ENCODE data around the gene KIF25. TPM values are rescaled to one million over a fixed set of nuclear protein-coding genes. Genes with fewer than 3 reads are reported as not detected.

Gene KIF25
- total RNA-seq, 4 donors from 2014 or later = 0.28 TPM; not detected in 3

Other genes with a start within 250 kb of the KIF25 start
- gene AFDN, start 170.8 kb upstream of the KIF25 start, total RNA-seq = 100 to 1,000 TPM in 2 of 4 donors, 10 to 100 TPM in 2; 64.6 to 210 (median 120) TPM
- 1 to 10 TPM in 1 of 4 donors, not detected in 3; 1.0 TPM for gene FRMD1, start 81.5 kb downstream of the KIF25 start, total RNA-seq

Measured in uterus (tissue), 4 donors.